T-cell (primary cell): Measurements from ENCODE around the gene TDP2. TPM values are rescaled to one million over a fixed set of nuclear protein-coding genes. Genes with fewer than 3 reads are reported as not detected.

Experiments used
- ATAC-seq, 4 experiments: fragments of 200-7000 bp in 3 of 4; fragments of 150-1000 bp in 1 of 4; cut with Tn5 transposase; replicated peaks in 1 of 4; 1 replicate in 3 of 4; 2 replicates in 1 of 4; pipeline ENCODE4 v1.10.0; 2021; ENCODE audit warnings: moderate library complexity in 3 of 4, mild to moderate bottlenecking in 2 of 4, moderate number of reproducible peaks in 1 of 4
- CTCF ChIA-PET, 2 donors: fragments of 300-600 bp; sonication (Branson Sonifier 250); formaldehyde crosslinking; loops; one replicate each; lab custom pipeline; 2022; ENCODE audit warnings: antibody characterized with exemption in 2 of 2; lab: Charles Lee
- POLR2A ChIA-PET, 2 donors: fragments of 300-600 bp; sonication (Branson Sonifier 250); formaldehyde crosslinking; loops; one replicate each; lab custom pipeline; 2022; ENCODE audit warnings: antibody characterized with exemption in 2 of 2; lab: Charles Lee
- DNase-seq, 35 experiments: peaks; one replicate each; pipeline versions ENCODE4 v3.0.0 to v3.0.0-alpha.2; 2013 to 2023
- H3K27ac ChIP-seq: one replicate; pipeline ENCODE4 v1.5.1; 2013; ENCODE audit warnings: low read length
- H3K27me3 ChIP-seq, 2 experiments: replicated peaks in 1 of 2; 1 replicate in 1 of 2; 2 replicates in 1 of 2; pipeline versions ENCODE4 v1.6.1 to v1.7.0; 2013; ENCODE audit warnings: low read length in 1 of 2, mixed read lengths in 1 of 2; ENCODE audit not compliant: control insufficient read depth in 2 of 2, insufficient read depth in 2 of 2; ENCODE audit errors: extremely low read depth in 1 of 2
- H3K36me3 ChIP-seq, 2 donors: 1 replicate in 1 of 2; 2 replicates in 1 of 2; pipeline versions ENCODE4 v1.6.1 to v1.7.0; 2013; ENCODE audit warnings: low read length in 1 of 2; ENCODE audit not compliant: control insufficient read depth in 2 of 2, insufficient read depth in 1 of 2; ENCODE audit errors: extremely low read depth in 1 of 2
- H3K4me1 ChIP-seq, 2 experiments: 1 replicate in 1 of 2; 2 replicates in 1 of 2; pipeline versions ENCODE4 v1.6.1 to v1.7.0; 2013; ENCODE audit warnings: low read length in 2 of 2, mixed read lengths in 1 of 2; ENCODE audit not compliant: insufficient read depth in 2 of 2, control insufficient read depth in 1 of 2; ENCODE audit errors: extremely low read depth in 1 of 2
- H3K4me3 ChIP-seq, 2 donors: 1 replicate in 1 of 2; 2 replicates in 1 of 2; pipeline versions ENCODE4 v1.5.1 to v1.7.0; 2013; ENCODE audit warnings: mild to moderate bottlenecking in 2 of 2, low read length in 1 of 2, moderate library complexity in 1 of 2; ENCODE audit not compliant: control insufficient read depth in 1 of 2; ENCODE audit errors: extremely low read depth in 1 of 2
- H3K9me3 ChIP-seq: 2 replicates; pipeline ENCODE4 v1.7.0; 2013
- H3K27ac Mint-ChIP-seq, 2 donors: one replicate each; pipeline ENCODE4 v1.8.0; 2020 to 2021; ENCODE audit warnings: mild to moderate bottlenecking in 2 of 2, mixed read lengths in 2 of 2
- H3K27me3 Mint-ChIP-seq, 2 donors: one replicate each; pipeline ENCODE4 v1.8.0; 2021 to 2022; ENCODE audit warnings: mixed read lengths in 2 of 2
- H3K36me3 Mint-ChIP-seq: one replicate; pipeline ENCODE4 v1.8.0; 2021; ENCODE audit warnings: mixed read lengths
- H3K4me1 Mint-ChIP-seq, 3 donors: one replicate each; pipeline ENCODE4 v1.8.0; 2020 to 2022; ENCODE audit warnings: mixed read lengths in 3 of 3, mild to moderate bottlenecking in 1 of 3
- H3K4me3 Mint-ChIP-seq, 3 donors: one replicate each; pipeline ENCODE4 v1.8.0; 2020 to 2022; ENCODE audit warnings: mild to moderate bottlenecking in 3 of 3, mixed read lengths in 3 of 3, moderate library complexity in 3 of 3
- H3K9me3 Mint-ChIP-seq, 3 donors: one replicate each; pipeline ENCODE4 v1.8.0; 2020 to 2022; ENCODE audit warnings: mixed read lengths in 3 of 3
- WGBS: methylation state at CpG from one replicate; pipeline ENCODE4 v1.1.5; 2013; ENCODE audit warnings: missing lambda C conversion rate; ENCODE audit not compliant: insufficient coverage; 5-methylcytosine and 5-hydroxymethylcytosine counted together
- total RNA-seq, 35 experiments: library from RNA in 6 of 35; stranded (reverse) in 6 of 35; fragments of 120-200 nt in 1 of 35; gene quantifications; one replicate each; pipeline versions ENCODE4 v1.2.1 to v1.2.4 and lab custom pipeline; 2013 to 2026

TDP2 gene
- total RNA-seq, 5 donors from 2014 or later (not counting 1 experiment from before 2014, with no cell fraction given): 45.7 to 56.5 (median 50.8) TPM

GRCh38 chr6:24619661-24620060 is 47.0 kb downstream of the TDP2 start:
- DNase-seq: no peak
- no peak overlapping the region for H3K4me3 Mint-ChIP-seq
- H3K36me3 Mint-ChIP-seq: no peaks in the 10 kb centered on the region
- no peak for ATAC-seq
- Histone ChIP-seq H3K4me3 (no peak overlapping the region), H3K9me3 (no peaks in the 10 kb centered on the region), H3K27ac (no peak overlapping the region), H3K36me3 (no peaks in the 10 kb centered on the region), H3K4me1 (no peaks in the 10 kb centered on the region), H3K27me3 (no peaks in the 10 kb centered on the region)
- no peak overlapping the region for H3K27ac Mint-ChIP-seq
- ChIA-PET CTCF (no interaction called here), POLR2A (no interaction called here)
- no peaks in the 10 kb centered on the region for H3K4me1 Mint-ChIP-seq
- H3K9me3 Mint-ChIP-seq: no peaks in the 10 kb centered on the region
- H3K27me3 Mint-ChIP-seq: no peaks in the 10 kb centered on the region
- WGBS: 95% methylated on average over 4 of the region's 5 CpGs

DNA sequence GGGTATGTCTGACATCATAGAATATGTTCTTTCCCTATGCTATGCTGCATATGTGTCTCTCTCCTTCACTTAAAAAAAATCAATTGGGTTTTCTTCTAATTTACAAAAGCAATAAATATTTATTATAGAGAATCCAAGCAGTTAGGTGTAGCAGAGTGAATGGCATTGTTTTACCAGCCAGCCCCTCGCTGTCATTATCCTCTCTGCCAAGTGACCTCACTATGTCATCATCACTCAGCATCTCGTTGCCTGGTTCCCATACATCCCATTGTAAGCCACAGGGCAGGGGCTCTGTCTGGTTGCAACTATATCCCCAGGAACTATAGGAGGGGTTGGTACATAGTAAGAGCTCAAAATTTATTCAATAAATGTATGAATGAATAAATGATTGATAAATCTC is 52.1 kb downstream of the TDP2 start:
- no peak overlapping the region for H3K27ac ChIP-seq
- no peaks in the 10 kb centered on the region for H3K36me3 ChIP-seq
- H3K4me3 ChIP-seq: no peak overlapping the region
- Mint-ChIP-seq H3K9me3 (no peaks in the 10 kb centered on the region), H3K27me3 (peaks cover 10 to 11% of the 10 kb centered on the region in 2 donors), H3K27ac (no peak overlapping the region), H3K36me3 (no peaks in the 10 kb centered on the region), H3K4me3 (no peak overlapping the region), H3K4me1 (no peaks in the 10 kb centered on the region)
- ChIA-PET POLR2A (interaction anchor here in 1 of 2 donors (0.7 kb wide), 1 partner anchor 46 kb away, joined by 3 read pairs; no protein-coding TSS in a partner anchor), CTCF (interaction anchor here in 1 of 2 donors (0.8 kb wide), 1 partner anchor 90 kb away, joined by 3 read pairs; no protein-coding TSS in a partner anchor)
- H3K4me1 ChIP-seq: no peaks in the 10 kb centered on the region
- no CpG with 5 or more reads among the region's 2 CpGs for WGBS
- DNase-seq: no peak
- H3K9me3 ChIP-seq: no peaks in the 10 kb centered on the region
- ATAC-seq: no peak
- H3K27me3 ChIP-seq: peaks cover 0 to 3% of the 10 kb centered on the region in 2 experiments

DNA sequence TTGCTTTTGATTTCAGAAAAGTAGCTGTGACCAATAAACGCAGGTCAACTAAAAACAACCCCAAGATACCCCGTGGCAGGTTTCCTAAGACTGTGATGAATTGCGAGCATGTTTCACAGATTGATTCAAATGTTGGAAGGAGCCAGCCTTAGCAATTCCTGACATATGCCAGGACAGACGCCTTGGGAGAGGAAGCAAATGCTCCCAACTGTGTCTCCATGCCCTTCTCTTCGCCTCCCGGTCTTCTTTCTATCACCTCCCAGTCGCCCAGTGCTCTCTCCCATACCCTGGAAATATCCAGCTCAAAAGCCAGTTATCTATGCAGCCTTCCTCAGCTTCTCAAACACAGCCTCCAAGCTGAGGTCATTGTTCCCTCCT is 52.7 kb downstream of the TDP2 start:
- ChIA-PET POLR2A (no interaction called here), CTCF (interaction anchor here in 1 of 2 donors (0.5 to 0.8 kb wide), 2 partner anchors 90 to 1221 kb away, joined by 3 read pairs; no protein-coding TSS in a partner anchor)

DNA sequence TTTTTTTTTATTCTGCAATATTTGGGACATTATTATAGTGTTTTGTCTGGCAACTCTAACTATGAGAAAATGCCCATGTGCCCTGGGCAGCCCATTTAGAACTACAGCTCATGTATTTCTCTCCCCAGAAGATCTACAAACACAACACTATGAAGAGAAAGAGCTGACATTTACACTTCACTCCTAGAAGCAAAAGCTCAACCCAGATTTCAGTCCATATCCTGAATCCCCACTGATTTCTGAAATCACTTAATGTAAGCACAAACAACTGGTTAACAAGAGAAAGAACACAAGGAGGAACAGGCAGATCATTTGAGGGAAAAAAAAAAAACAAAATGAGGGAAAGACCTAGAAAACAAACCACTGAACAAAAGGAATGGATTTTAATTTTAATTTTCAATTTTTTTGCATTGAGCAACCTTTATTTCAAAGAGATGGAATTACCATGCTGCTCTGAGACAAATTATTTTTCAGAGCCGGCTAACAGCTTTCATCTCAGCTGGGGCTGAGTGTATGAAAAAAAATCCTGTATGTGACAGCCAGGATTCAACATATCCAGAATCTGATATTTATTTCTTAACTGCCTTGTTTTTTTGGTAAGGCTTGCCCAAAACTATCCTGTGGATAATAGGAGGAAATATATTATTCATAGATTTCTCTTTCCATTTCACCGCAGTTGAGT is 53.2 kb downstream of the TDP2 start:
- WGBS: no CpG with 5 or more reads among the region's 2 CpGs
- Histone ChIP-seq H3K4me1 (no peaks in the 10 kb centered on the region), H3K27me3 (peaks cover 0 to 3% of the 10 kb centered on the region in 2 experiments), H3K4me3 (no peak overlapping the region), H3K27ac (no peak overlapping the region), H3K9me3 (no peaks in the 10 kb centered on the region), H3K36me3 (no peaks in the 10 kb centered on the region)
- Mint-ChIP-seq H3K27ac (no peak overlapping the region), H3K4me3 (no peak overlapping the region), H3K4me1 (no peaks in the 10 kb centered on the region), H3K9me3 (no peaks in the 10 kb centered on the region), H3K27me3 (peaks cover 10 to 11% of the 10 kb centered on the region in 2 donors), H3K36me3 (no peaks in the 10 kb centered on the region)
- POLR2A ChIA-PET: interaction anchor here in 1 of 2 donors (0.7 kb wide), 1 partner anchor 453 kb away, joined by 7 read pairs; no protein-coding TSS in a partner anchor
- DNase-seq (no peak), ATAC-seq (no peak)
- CTCF ChIA-PET: interaction anchor here in 1 of 2 donors (0.5 to 0.8 kb wide), 2 partner anchors 91 to 1221 kb away, joined by 3 read pairs; no protein-coding TSS in a partner anchor

More for the DNA sequence above, 52.7 kb downstream of the TDP2 start:
- H3K27me3 Mint-ChIP-seq: peaks cover 10 to 11% of the 10 kb centered on the region in 2 donors
- 64% methylated on average over 6 of the region's 7 CpGs for WGBS
- H3K27ac ChIP-seq: no peak overlapping the region
- no peaks in the 10 kb centered on the region for H3K4me1 ChIP-seq
- no peaks in the 10 kb centered on the region for H3K9me3 ChIP-seq
- ATAC-seq: no peak
- H3K4me1 Mint-ChIP-seq: no peaks in the 10 kb centered on the region
- no peaks in the 10 kb centered on the region for H3K36me3 ChIP-seq
- no peaks in the 10 kb centered on the region for H3K9me3 Mint-ChIP-seq
- no peak overlapping the region for H3K4me3 Mint-ChIP-seq
- H3K4me3 ChIP-seq: no peak overlapping the region
- no peaks in the 10 kb centered on the region for H3K36me3 Mint-ChIP-seq
- DNase-seq: no peak
- peaks cover 0 to 3% of the 10 kb centered on the region in 2 experiments for H3K27me3 ChIP-seq
- H3K27ac Mint-ChIP-seq: no peak overlapping the region

DNA sequence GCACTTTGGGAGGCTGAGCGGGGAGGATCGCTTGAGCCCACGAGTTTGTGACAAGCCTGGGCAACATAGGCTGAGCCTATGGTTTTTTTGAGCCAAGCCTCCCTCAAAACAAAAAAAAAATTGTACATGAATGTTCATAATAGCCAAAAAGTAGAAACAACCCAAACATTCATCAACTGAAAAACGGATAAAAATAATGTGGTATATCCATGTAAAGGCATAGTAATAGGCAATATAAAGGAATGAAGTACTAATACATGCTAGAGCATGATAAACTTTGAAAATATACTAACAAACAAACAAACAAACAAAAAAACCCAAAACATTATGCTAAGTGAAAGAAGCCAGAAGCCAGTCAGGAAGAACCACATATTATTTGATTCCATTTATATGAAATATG is 56.0 kb downstream of the TDP2 start:
- DNase-seq: no peak
- H3K27ac ChIP-seq: no peak overlapping the region
- H3K27me3 Mint-ChIP-seq: peaks cover 10 to 11% of the 10 kb centered on the region in 2 donors
- ChIA-PET POLR2A (no interaction called here), CTCF (no interaction called here)
- no peak overlapping the region for H3K4me3 Mint-ChIP-seq
- peaks cover 0 to 3% of the 10 kb centered on the region in 2 experiments for H3K27me3 ChIP-seq
- no peaks in the 10 kb centered on the region for H3K4me1 ChIP-seq
- H3K9me3 Mint-ChIP-seq: no peaks in the 10 kb centered on the region
- no peaks in the 10 kb centered on the region for H3K9me3 ChIP-seq
- H3K4me1 Mint-ChIP-seq: no peaks in the 10 kb centered on the region
- 100% methylated on average over 3 of the region's 4 CpGs for WGBS
- H3K4me3 ChIP-seq: no peak overlapping the region
- no peaks in the 10 kb centered on the region for H3K36me3 Mint-ChIP-seq
- no peak overlapping the region for H3K27ac Mint-ChIP-seq
- H3K36me3 ChIP-seq: no peaks in the 10 kb centered on the region
- ATAC-seq: no peak

GRCh38 chr6:24607310-24608105 is 59.2 kb downstream of the TDP2 start:
- H3K27ac Mint-ChIP-seq: no peak overlapping the region
- no peaks in the 10 kb centered on the region for H3K36me3 ChIP-seq
- no peaks in the 10 kb centered on the region for H3K36me3 Mint-ChIP-seq
- H3K9me3 ChIP-seq: no peaks in the 10 kb centered on the region
- H3K4me1 Mint-ChIP-seq: no peaks in the 10 kb centered on the region
- no peak overlapping the region for H3K27ac ChIP-seq
- ChIA-PET CTCF (interaction anchor here in 1 of 2 donors (0.7 kb wide), 1 partner anchor 519 kb away, joined by 3 read pairs; no protein-coding TSS in a partner anchor), POLR2A (no interaction called here)
- no peak for DNase-seq
- no peaks in the 10 kb centered on the region for H3K27me3 ChIP-seq
- H3K9me3 Mint-ChIP-seq: no peaks in the 10 kb centered on the region
- no peak for ATAC-seq
- no peak overlapping the region for H3K4me3 ChIP-seq
- no peak overlapping the region for H3K4me3 Mint-ChIP-seq
- H3K4me1 ChIP-seq: no peaks in the 10 kb centered on the region
- no CpG with 5 or more reads among the region's 5 CpGs for WGBS
- peaks cover 0 to 5% of the 10 kb centered on the region in 2 donors for H3K27me3 Mint-ChIP-seq
